ENCODE measurements around the gene CACNA1C. TPM values are rescaled to one million over a fixed set of nuclear protein-coding genes. Genes with fewer than 3 reads are reported as not detected.

CACNA1C gene
- polyA plus RNA-seq, 1 of the 3 experiments (the other 2 are of a cell fraction): 1.5 TPM

DNA sequence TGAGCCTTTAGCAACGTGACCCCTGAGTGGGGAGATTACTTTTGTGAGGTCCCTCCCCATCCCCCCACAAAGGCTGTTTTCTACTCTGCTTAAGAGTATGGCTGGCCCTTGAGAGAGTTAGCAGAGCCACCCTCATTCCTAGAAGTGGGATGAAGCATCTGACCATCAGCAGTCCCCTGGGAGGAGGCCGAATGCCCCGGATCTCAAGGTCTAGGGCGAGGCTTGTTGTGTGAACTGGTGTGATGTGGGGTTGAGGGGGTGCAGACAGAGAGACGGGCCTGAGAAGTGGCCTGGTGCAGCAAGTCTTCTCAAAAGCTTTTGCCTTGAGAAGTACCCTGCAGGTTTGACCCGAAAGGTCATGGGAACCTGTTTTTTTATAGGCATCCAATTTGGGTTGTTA lies 589.0 kb downstream of the CACNA1C start:
- TF ChIP-seq MEF2A (IDR thresholded peaks at IDR 0.05; ENCODE audit: borderline replicate concordance, low read depth): no peak
- TF ChIP-seq, protein P1, sequence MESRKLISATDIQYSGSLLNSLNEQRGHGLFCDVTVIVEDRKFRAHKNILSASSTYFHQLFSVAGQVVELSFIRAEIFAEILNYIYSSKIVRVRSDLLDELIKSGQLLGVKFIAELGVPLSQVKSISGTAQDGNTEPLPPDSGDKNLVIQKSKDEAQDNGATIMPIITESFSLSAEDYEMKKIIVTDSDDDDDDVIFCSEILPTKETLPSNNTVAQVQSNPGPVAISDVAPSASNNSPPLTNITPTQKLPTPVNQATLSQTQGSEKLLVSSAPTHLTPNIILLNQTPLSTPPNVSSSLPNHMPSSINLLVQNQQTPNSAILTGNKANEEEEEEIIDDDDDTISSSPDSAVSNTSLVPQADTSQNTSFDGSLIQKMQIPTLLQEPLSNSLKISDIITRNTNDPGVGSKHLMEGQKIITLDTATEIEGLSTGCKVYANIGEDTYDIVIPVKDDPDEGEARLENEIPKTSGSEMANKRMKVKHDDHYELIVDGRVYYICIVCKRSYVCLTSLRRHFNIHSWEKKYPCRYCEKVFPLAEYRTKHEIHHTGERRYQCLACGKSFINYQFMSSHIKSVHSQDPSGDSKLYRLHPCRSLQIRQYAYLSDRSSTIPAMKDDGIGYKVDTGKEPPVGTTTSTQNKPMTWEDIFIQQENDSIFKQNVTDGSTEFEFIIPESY (IDR thresholded peaks at IDR 0.05; ENCODE audit: borderline replicate concordance, low read depth): no peak
- no peak for TF ChIP-seq TCF12 (IDR thresholded peaks at IDR 0.05)
- no peak overlapping the region for H3K4me2 ChIP-seq
- H3K9ac ChIP-seq: no peak overlapping the region
- DNase-seq: no peak
- peaks cover 2 to 12% of the 10 kb centered on the region in 2 experiments; a peak in 3 of 4 replicates for H3K4me1 ChIP-seq (ENCODE audit: control insufficient read depth in 1 of 2, insufficient read depth in 2 of 2, low read depth in 1 of 2, low read length in 1 of 2)
- no peaks in the 10 kb centered on the region for H3K9me2 ChIP-seq
- H4K20me1 ChIP-seq (ENCODE audit: insufficient read depth): no peaks in the 10 kb centered on the region
- H3F3A ChIP-seq (replicated peaks; ENCODE audit: insufficient read depth): peaks cover 6% of the 10 kb centered on the region
- WGBS (ENCODE audit: low lambda C conversion rate): 96% methylated on average over 6 of the region's 6 CpGs
- no peak overlapping the region for H3K27ac ChIP-seq (ENCODE audit: low read depth in 2 of 2, low read length in 1 of 2)
- H3K4me3 ChIP-seq (ENCODE audit: low read depth in 2 of 2, low read length in 1 of 2): no peak overlapping the region
- no peaks in the 10 kb centered on the region for H3K27me3 ChIP-seq (ENCODE audit: insufficient read depth)
- H3K36me3 ChIP-seq (replicated peaks in 1 of 2; ENCODE audit: control insufficient read depth in 1 of 2, insufficient read depth in 2 of 2, low read length in 1 of 2): no peaks in the 10 kb centered on the region
- no peaks in the 10 kb centered on the region for H3K9me3 ChIP-seq
- no peaks in the 10 kb centered on the region for H3K79me2 ChIP-seq (ENCODE audit: insufficient read depth)
- ChIA-PET CTCF (interaction anchor here (0.6 to 1.6 kb wide), 3 partner anchors 10 to 702 kb away, joined by 3 to 4 read pairs (median 3); no protein-coding TSS in a partner anchor), POLR2A (no interaction called here)
- no peak overlapping the region for H2AFZ ChIP-seq (ENCODE audit: low read depth)

GRCh38 chr12:2642176-2642892 lies 589.5 kb downstream of the CACNA1C start:
- Histone ChIP-seq H4K20me1 (ENCODE audit: insufficient read depth) (no peaks in the 10 kb centered on the region), H3K27ac (ENCODE audit: low read depth in 2 of 2, low read length in 1 of 2) (no peak overlapping the region), H3K9me3 (no peaks in the 10 kb centered on the region), H3K9ac (no peak overlapping the region), H2AFZ (ENCODE audit: low read depth) (no peak overlapping the region), H3K4me1 (ENCODE audit: control insufficient read depth in 1 of 2, insufficient read depth in 2 of 2, low read depth in 1 of 2, low read length in 1 of 2) (peaks cover 2 to 12% of the 10 kb centered on the region in 2 experiments; a peak in 3 of 4 replicates), H3K27me3 (ENCODE audit: insufficient read depth) (no peaks in the 10 kb centered on the region), H3K4me3 (ENCODE audit: low read depth in 2 of 2, low read length in 1 of 2) (no peak overlapping the region), H3K79me2 (ENCODE audit: insufficient read depth) (no peaks in the 10 kb centered on the region), H3K4me2 (no peak overlapping the region), H3F3A (replicated peaks; ENCODE audit: insufficient read depth) (peaks cover 6% of the 10 kb centered on the region), H3K36me3 (replicated peaks in 1 of 2; ENCODE audit: control insufficient read depth in 1 of 2, insufficient read depth in 2 of 2, low read length in 1 of 2) (no peaks in the 10 kb centered on the region), H3K9me2 (no peaks in the 10 kb centered on the region)
- TF ChIP-seq SMC3 (IDR thresholded peaks at IDR 0.05; ENCODE audit: low read depth, low read length) (no peak), POLR2AphosphoS5 (IDR thresholded peaks at IDR 0.05; ENCODE audit: low read depth, low read length) (no peak), SIN3A (IDR thresholded peaks at IDR 0.05; ENCODE audit: borderline replicate concordance, low read depth, low read length) (no peak), FOXJ3 (CRISPR knock-in tag; IDR thresholded peaks at IDR 0.05) (no peak), FOSL2 (IDR thresholded peaks at IDR 0.05; ENCODE audit: borderline replicate concordance, low read depth) (no peak)
- no peak for DNase-seq
- WGBS (ENCODE audit: low lambda C conversion rate): 79% methylated on average over 10 of the region's 10 CpGs
- ChIA-PET POLR2A (no interaction called here), CTCF (interaction anchor here (0.6 to 1.6 kb wide), 2 partner anchors 10 to 702 kb away, joined by 3 to 4 read pairs; no protein-coding TSS in a partner anchor)

DNA sequence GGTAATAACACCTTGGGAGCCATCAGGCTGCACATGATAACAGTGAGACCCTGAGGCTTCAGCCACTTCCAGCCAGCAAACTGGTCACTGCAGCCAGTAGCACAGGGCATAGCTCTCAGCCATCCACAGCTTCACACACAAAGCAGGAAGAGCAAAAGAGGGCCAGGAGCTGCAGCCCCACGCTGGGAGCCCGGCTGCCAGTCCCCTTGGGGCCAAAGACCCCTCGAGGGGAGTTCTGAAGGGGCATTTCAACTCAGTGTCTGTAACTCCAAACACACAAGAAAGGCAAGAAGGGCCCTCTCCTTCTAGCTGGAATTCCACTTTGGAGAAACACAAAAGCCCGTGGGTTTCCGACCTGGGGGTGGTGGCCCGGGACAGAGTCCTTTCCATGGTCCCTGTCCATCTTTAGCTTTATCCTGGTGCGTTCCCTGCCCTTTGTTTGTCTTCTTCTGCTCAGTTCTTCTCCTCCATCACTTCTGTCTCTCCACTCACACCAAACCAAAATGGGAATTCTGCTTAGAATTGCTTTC lies 590.2 kb downstream of the CACNA1C start:
- H2AFZ ChIP-seq (ENCODE audit: low read depth): no peak overlapping the region
- H3F3A ChIP-seq (replicated peaks; ENCODE audit: insufficient read depth): peaks cover 6% of the 10 kb centered on the region
- no peaks in the 10 kb centered on the region for H4K20me1 ChIP-seq (ENCODE audit: insufficient read depth)
- no peak overlapping the region for H3K27ac ChIP-seq (ENCODE audit: low read depth in 2 of 2, low read length in 1 of 2)
- 74% methylated on average over 6 of the region's 7 CpGs for WGBS (ENCODE audit: low lambda C conversion rate)
- H3K4me1 ChIP-seq (ENCODE audit: control insufficient read depth in 1 of 2, insufficient read depth in 2 of 2, low read depth in 1 of 2, low read length in 1 of 2): peaks cover 2 to 12% of the 10 kb centered on the region in 2 experiments; a peak in 3 of 4 replicates
- H3K27me3 ChIP-seq (ENCODE audit: insufficient read depth): no peaks in the 10 kb centered on the region
- no peak overlapping the region for H3K4me2 ChIP-seq
- ChIA-PET POLR2A (no interaction called here), CTCF (no interaction called here)
- no peak overlapping the region for H3K4me3 ChIP-seq (ENCODE audit: low read depth in 2 of 2, low read length in 1 of 2)
- no peak for DNase-seq
- no peaks in the 10 kb centered on the region for H3K36me3 ChIP-seq (replicated peaks in 1 of 2; ENCODE audit: control insufficient read depth in 1 of 2, insufficient read depth in 2 of 2, low read length in 1 of 2)
- H3K79me2 ChIP-seq (ENCODE audit: insufficient read depth): no peaks in the 10 kb centered on the region
- H3K9me2 ChIP-seq: no peaks in the 10 kb centered on the region
- no peaks in the 10 kb centered on the region for H3K9me3 ChIP-seq
- no peak for TF ChIP-seq FOXM1 (IDR thresholded peaks at IDR 0.05; ENCODE audit: low read depth)
- no peak for TF ChIP-seq SIN3A (IDR thresholded peaks at IDR 0.05; ENCODE audit: borderline replicate concordance, low read depth, low read length)
- TF ChIP-seq TCF12 (IDR thresholded peaks at IDR 0.05): no peak
- no peak for TF ChIP-seq RCOR1 (IDR thresholded peaks at IDR 0.05; ENCODE audit: low read length)
- no peak for TF ChIP-seq EP300 (IDR thresholded peaks at IDR 0.05; ENCODE audit: borderline replicate concordance in 1 of 2, low read depth in 1 of 2, low read length in 1 of 2)
- no peak for TF ChIP-seq GABPA (IDR thresholded peaks at IDR 0.05; ENCODE audit: low read depth)
- no peak for TF ChIP-seq FOSL2 (IDR thresholded peaks at IDR 0.05; ENCODE audit: borderline replicate concordance, low read depth)
- no peak for TF ChIP-seq RFX5 (IDR thresholded peaks at IDR 0.05; ENCODE audit: low read length)
- no peak for TF ChIP-seq ELF1 (IDR thresholded peaks at IDR 0.05)
- TF ChIP-seq EZH2phosphoT487 (IDR thresholded peaks at IDR 0.05; ENCODE audit: borderline replicate concordance, low read depth): no peak
- TF ChIP-seq, protein P2, sequence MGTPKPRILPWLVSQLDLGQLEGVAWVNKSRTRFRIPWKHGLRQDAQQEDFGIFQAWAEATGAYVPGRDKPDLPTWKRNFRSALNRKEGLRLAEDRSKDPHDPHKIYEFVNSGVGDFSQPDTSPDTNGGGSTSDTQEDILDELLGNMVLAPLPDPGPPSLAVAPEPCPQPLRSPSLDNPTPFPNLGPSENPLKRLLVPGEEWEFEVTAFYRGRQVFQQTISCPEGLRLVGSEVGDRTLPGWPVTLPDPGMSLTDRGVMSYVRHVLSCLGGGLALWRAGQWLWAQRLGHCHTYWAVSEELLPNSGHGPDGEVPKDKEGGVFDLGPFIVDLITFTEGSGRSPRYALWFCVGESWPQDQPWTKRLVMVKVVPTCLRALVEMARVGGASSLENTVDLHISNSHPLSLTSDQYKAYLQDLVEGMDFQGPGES (IDR thresholded peaks at IDR 0.05; ENCODE audit: low read depth, low read length): no peak
- no peak for TF ChIP-seq FOXJ3 (CRISPR knock-in tag; IDR thresholded peaks at IDR 0.05)
- no peak for TF ChIP-seq TAF1 (IDR thresholded peaks at IDR 0.05; ENCODE audit: borderline replicate concordance, low read depth, low read length)
- no peak for TF ChIP-seq NFIC (IDR thresholded peaks at IDR 0.05; ENCODE audit: borderline replicate concordance)
- H3K9ac ChIP-seq: no peak overlapping the region
